GM23338 (cell line): ENCODE measurements around the gene AKAP7. TPM values are rescaled to one million over a fixed set of nuclear protein-coding genes. Genes with fewer than 3 reads are reported as not detected.
A peak's percentile ranks its signal among the peaks of the same experiment; 100 is the strongest.

Source experiments
- ATAC-seq: fragments of 200-7000 bp; cut with Tn5 transposase; 3 replicates; pipeline ENCODE4 v1.9.1; 2020
- DNase-seq: peaks from one replicate; pipeline ENCODE4 v3.0.0-alpha.2; 2015; ENCODE audit warnings: low spot score
- H2AFZ ChIP-seq: fragments of 200-600 bp; sonication (generic); 2 replicates; pipeline ENCODE4 v1.8.0; 2016; ENCODE audit warnings: antibody characterized with exemption, mild to moderate bottlenecking, moderate library complexity
- H3F3A ChIP-seq: fragments of 200-600 bp; sonication (generic); replicated peaks from 2 replicates; pipeline ENCODE4 v1.8.0; 2017; ENCODE audit warnings: antibody characterized with exemption, mixed run types, low read depth
- H3K27ac ChIP-seq: fragments of 200-600 bp; sonication (generic); 2 replicates; pipeline ENCODE4 v1.6.1; 2016; ENCODE audit warnings: low read depth
- H3K27me3 ChIP-seq: fragments of 200-600 bp; sonication (generic); 2 replicates; pipeline ENCODE4 v1.8.0; 2016; ENCODE audit warnings: mild to moderate bottlenecking, mixed run types, moderate library complexity; ENCODE audit not compliant: insufficient read depth
- H3K36me3 ChIP-seq: fragments of 200-600 bp; sonication (generic); 2 replicates; pipeline ENCODE4 v1.8.0; 2016; ENCODE audit warnings: mild to moderate bottlenecking; ENCODE audit not compliant: insufficient read depth
- H3K4me1 ChIP-seq: fragments of 200-600 bp; sonication (generic); 2 replicates; pipeline ENCODE4 v1.8.0; 2016; ENCODE audit warnings: mild to moderate bottlenecking, moderate library complexity; ENCODE audit not compliant: insufficient read depth
- H3K4me2 ChIP-seq: fragments of 200-600 bp; sonication (generic); 2 replicates; pipeline ENCODE4 v1.7.1; 2017; ENCODE audit warnings: mixed run types
- H3K4me3 ChIP-seq: fragments of 200-600 bp; sonication (generic); 2 replicates; pipeline ENCODE4 v1.6.1; 2016; ENCODE audit warnings: mixed run types
- H3K79me2 ChIP-seq: fragments of 200-600 bp; sonication (generic); replicated peaks from 2 replicates; pipeline ENCODE4 v1.8.0; 2017; ENCODE audit warnings: mild to moderate bottlenecking; ENCODE audit not compliant: insufficient read depth
- H3K9me2 ChIP-seq: fragments of 200-600 bp; sonication (generic); 2 replicates; pipeline ENCODE4 v1.8.0; 2017; ENCODE audit not compliant: insufficient read depth
- H4K20me1 ChIP-seq: fragments of 200-600 bp; sonication (generic); replicated peaks from 2 replicates; pipeline ENCODE4 v1.8.0; 2017; ENCODE audit warnings: mild to moderate bottlenecking; ENCODE audit not compliant: insufficient read depth
- H3K27ac Mint-ChIP-seq: 2 replicates; pipeline ENCODE4 v1.8.0; 2020; ENCODE audit warnings: inconsistent platforms, mild to moderate bottlenecking, moderate library complexity, mixed read lengths
- H3K27me3 Mint-ChIP-seq: 3 replicates; pipeline ENCODE4 v1.8.0; 2022; ENCODE audit warnings: low read depth, mild to moderate bottlenecking, moderate library complexity, mixed read lengths, inconsistent platforms; ENCODE audit not compliant: insufficient read depth, poor library complexity
- H3K36me3 Mint-ChIP-seq: 3 replicates; pipeline ENCODE4 v1.8.0; 2021; ENCODE audit warnings: low read depth, mild to moderate bottlenecking, inconsistent platforms, moderate library complexity, mixed read lengths
- H3K4me1 Mint-ChIP-seq: 3 replicates; pipeline ENCODE4 v1.8.0; 2020; ENCODE audit warnings: mild to moderate bottlenecking, inconsistent platforms, mixed read lengths
- H3K4me3 Mint-ChIP-seq: 3 replicates; pipeline ENCODE4 v1.8.0; 2021; ENCODE audit warnings: moderate library complexity, mild to moderate bottlenecking, inconsistent platforms, mixed read lengths
- H3K9me3 Mint-ChIP-seq: 3 replicates; pipeline ENCODE4 v1.8.0; 2020; ENCODE audit warnings: moderate library complexity, mild to moderate bottlenecking, inconsistent platforms, mixed read lengths
- CREB1 ChIP-seq: fragments of 250-450 bp; sonication (Bioruptor Pico); IDR thresholded peaks from 2 replicates; pipeline ENCODE4 v1.5.0; 2020; ENCODE audit warnings: low read depth, mild to moderate bottlenecking, moderate library complexity
- EZH2phosphoT487 ChIP-seq: fragments of 200-600 bp; sonication (generic); IDR thresholded peaks from one replicate; pipeline ENCODE4 v1.8.1; 2018; ENCODE audit warnings: antibody characterized with exemption; ENCODE audit not compliant: unreplicated experiment
- JUNB ChIP-seq: IDR thresholded peaks from one replicate; pipeline ENCODE4 v1.6.1; 2016; ENCODE audit warnings: antibody characterized with exemption; ENCODE audit not compliant: unreplicated experiment
- NANOG ChIP-seq: IDR thresholded peaks from 2 replicates; pipeline ENCODE4 v1.6.1; 2016; ENCODE audit warnings: antibody characterized with exemption, borderline replicate concordance
- ZNF114 ChIP-seq: fragments of 250-450 bp; sonication (Bioruptor Pico); IDR thresholded peaks from 2 replicates; pipeline ENCODE4 v1.5.0; 2020; ENCODE audit warnings: mild to moderate bottlenecking, moderate library complexity
- polyA plus RNA-seq: library from polyadenylated mRNA; unstranded; fragments of >200 nt; fragmentation: Nextera tagmentation; extraction: Ambion mirVana; gene quantifications from 2 replicates; pipeline ENCODE4 v1.2.1, GENCODE V29; 2016
- total RNA-seq: library from RNA; depleted of rRNA; stranded (reverse); fragments of >200 nt; shearing (Covaris generic); gene quantifications from 2 replicates; pipeline ENCODE4 v1.2.3, GENCODE V29; 2014
- TF ChIP-seq, protein P1 (sequence below): IDR thresholded peaks from 2 replicates; pipeline ENCODE4 v1.6.1; 2016; ENCODE audit warnings: antibody characterized with exemption
- TF ChIP-seq, protein P2 (sequence below): IDR thresholded peaks from one replicate; pipeline ENCODE4 v1.6.1; 2018; ENCODE audit warnings: antibody characterized with exemption; ENCODE audit not compliant: unreplicated experiment
- TF ChIP-seq, protein P3 (sequence below), 2 experiments: fragments of 200-600 bp in 1 of 2; sonication (generic) in 1 of 2; conservative IDR thresholded peaks; 2 replicates each; pipeline versions ENCODE4 v1.5.1 to v1.6.1; 2016 to 2017; ENCODE audit warnings: antibody characterized with exemption in 2 of 2, low read depth in 2 of 2, mild to moderate bottlenecking in 2 of 2, moderate library complexity in 1 of 2

The AKAP7 gene
- total and polyA plus RNA-seq, 2 experiments from 2014 or later = 12.2 to 20.0 TPM

DNA sequence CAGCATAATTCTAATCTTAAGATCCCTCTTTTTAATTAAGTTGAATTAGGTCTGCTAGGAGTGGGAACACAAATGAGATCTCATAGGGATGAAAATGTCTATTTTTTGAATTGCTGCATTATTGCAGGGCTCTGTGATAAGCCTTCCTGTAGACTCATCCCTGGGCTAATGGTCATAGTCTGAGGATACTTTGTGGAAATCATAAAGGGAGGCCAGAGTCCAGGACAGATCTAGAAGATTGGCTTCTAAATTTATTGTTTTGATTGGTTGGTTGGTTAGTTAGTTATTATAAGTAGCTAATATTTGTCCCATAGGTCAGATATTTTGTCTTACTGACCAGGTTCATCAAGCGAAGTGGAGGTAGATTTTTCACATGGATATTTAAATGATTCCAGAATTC lies 142.3 kb downstream of the AKAP7 start:
- DNase-seq = no peak
- Mint-ChIP-seq H3K36me3 (peaks cover 10% of the 10 kb centered on the region; the same call in 2 of the 3 replicates), H3K4me1 (peaks cover 24% of the 10 kb centered on the region), H3K4me3 (no peak overlapping the region), H3K9me3 (no peaks in the 10 kb centered on the region; the same call in 2 of the 3 replicates), H3K27ac (no peak overlapping the region), H3K27me3 (peaks cover 9% of the 10 kb centered on the region)
- no peak for ATAC-seq
- Histone ChIP-seq H3K27ac (no peak overlapping the region), H2AFZ (no peak overlapping the region), H3K4me2 (no peak overlapping the region), H4K20me1 (no peaks in the 10 kb centered on the region), H3K79me2 (no peaks in the 10 kb centered on the region), H3K4me1 (peaks cover 25% of the 10 kb centered on the region), H3K36me3 (no peaks in the 10 kb centered on the region), H3K4me3 (no peak overlapping the region), H3K9me2 (peaks cover 13% of the 10 kb centered on the region; the same call in 1 of the 2 replicates), H3F3A (no peaks in the 10 kb centered on the region), H3K27me3 (no peaks in the 10 kb centered on the region)
- TF ChIP-seq ZNF114 = no peak
- TF ChIP-seq, protein P1, sequence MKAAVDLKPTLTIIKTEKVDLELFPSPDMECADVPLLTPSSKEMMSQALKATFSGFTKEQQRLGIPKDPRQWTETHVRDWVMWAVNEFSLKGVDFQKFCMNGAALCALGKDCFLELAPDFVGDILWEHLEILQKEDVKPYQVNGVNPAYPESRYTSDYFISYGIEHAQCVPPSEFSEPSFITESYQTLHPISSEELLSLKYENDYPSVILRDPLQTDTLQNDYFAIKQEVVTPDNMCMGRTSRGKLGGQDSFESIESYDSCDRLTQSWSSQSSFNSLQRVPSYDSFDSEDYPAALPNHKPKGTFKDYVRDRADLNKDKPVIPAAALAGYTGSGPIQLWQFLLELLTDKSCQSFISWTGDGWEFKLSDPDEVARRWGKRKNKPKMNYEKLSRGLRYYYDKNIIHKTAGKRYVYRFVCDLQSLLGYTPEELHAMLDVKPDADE = no peak

DNA sequence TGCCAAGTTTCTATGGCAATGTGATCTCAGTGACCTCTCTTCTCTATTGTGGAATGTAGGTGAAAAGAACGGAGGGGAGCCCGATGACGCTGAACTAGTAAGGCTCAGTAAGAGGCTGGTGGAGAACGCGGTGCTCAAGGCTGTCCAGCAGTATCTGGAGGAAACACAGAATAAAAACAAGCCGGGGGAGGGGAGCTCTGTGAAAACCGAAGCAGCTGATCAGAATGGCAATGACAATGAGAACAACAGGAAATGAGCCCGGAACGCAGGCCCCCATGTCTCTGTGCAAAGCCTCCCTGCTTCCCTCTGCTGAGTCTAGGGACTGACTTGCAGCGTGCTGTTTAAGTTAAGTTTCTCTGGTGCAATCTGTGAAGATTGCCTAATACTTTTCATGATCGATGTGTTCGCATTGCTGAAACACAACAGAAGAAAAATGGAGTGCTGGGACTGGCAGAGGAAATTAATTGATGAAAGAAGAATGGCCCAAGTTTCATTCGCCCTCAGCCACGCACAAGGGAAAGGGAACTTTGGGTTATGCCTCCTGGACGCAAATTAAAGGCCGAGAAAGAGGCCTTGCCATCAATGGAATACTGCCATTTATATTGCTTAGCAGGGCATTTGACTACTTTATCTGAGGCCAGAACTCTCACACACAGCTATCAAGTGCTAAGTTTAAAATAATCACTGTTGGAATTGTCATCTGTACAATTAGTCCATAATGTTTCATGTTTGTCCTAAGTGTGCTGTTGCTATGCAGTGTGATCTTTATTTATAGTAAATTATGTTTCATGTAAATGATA lies 146.4 kb downstream of the AKAP7 start:
- H3K4me2 ChIP-seq = peak overlapping the region; percentile 10
- H3K27ac ChIP-seq = peak overlapping the region; percentile 89

More for the DNA sequence above, 146.4 kb downstream of the AKAP7 start:
- TF ChIP-seq, protein P2, sequence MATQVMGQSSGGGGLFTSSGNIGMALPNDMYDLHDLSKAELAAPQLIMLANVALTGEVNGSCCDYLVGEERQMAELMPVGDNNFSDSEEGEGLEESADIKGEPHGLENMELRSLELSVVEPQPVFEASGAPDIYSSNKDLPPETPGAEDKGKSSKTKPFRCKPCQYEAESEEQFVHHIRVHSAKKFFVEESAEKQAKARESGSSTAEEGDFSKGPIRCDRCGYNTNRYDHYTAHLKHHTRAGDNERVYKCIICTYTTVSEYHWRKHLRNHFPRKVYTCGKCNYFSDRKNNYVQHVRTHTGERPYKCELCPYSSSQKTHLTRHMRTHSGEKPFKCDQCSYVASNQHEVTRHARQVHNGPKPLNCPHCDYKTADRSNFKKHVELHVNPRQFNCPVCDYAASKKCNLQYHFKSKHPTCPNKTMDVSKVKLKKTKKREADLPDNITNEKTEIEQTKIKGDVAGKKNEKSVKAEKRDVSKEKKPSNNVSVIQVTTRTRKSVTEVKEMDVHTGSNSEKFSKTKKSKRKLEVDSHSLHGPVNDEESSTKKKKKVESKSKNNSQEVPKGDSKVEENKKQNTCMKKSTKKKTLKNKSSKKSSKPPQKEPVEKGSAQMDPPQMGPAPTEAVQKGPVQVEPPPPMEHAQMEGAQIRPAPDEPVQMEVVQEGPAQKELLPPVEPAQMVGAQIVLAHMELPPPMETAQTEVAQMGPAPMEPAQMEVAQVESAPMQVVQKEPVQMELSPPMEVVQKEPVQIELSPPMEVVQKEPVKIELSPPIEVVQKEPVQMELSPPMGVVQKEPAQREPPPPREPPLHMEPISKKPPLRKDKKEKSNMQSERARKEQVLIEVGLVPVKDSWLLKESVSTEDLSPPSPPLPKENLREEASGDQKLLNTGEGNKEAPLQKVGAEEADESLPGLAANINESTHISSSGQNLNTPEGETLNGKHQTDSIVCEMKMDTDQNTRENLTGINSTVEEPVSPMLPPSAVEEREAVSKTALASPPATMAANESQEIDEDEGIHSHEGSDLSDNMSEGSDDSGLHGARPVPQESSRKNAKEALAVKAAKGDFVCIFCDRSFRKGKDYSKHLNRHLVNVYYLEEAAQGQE = no peak
- TF ChIP-seq, protein P3, sequence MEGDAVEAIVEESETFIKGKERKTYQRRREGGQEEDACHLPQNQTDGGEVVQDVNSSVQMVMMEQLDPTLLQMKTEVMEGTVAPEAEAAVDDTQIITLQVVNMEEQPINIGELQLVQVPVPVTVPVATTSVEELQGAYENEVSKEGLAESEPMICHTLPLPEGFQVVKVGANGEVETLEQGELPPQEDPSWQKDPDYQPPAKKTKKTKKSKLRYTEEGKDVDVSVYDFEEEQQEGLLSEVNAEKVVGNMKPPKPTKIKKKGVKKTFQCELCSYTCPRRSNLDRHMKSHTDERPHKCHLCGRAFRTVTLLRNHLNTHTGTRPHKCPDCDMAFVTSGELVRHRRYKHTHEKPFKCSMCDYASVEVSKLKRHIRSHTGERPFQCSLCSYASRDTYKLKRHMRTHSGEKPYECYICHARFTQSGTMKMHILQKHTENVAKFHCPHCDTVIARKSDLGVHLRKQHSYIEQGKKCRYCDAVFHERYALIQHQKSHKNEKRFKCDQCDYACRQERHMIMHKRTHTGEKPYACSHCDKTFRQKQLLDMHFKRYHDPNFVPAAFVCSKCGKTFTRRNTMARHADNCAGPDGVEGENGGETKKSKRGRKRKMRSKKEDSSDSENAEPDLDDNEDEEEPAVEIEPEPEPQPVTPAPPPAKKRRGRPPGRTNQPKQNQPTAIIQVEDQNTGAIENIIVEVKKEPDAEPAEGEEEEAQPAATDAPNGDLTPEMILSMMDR (conservative IDR thresholded peaks at IDR 0.05; ENCODE audit: low read depth in 2 of 2) = no peak
- no peak for TF ChIP-seq EZH2phosphoT487
- TF ChIP-seq CREB1 (CRISPR knock-in tag) = peak; percentile 52; the same call in 1 of the 2 replicates
- no peak for TF ChIP-seq JUNB
- 0 out of 2 replicates have a peak, but pooled peaks have one; percentile 6 for TF ChIP-seq NANOG
- TF ChIP-seq ZNF114 = no peak
- no peaks in the 10 kb centered on the region for H4K20me1 ChIP-seq
- peak; percentile 94 for ATAC-seq
- Mint-ChIP-seq H3K4me1 (peaks cover 33% of the 10 kb centered on the region), H3K27me3 (peaks cover 9% of the 10 kb centered on the region), H3K27ac (peak overlapping the region; percentile 92), H3K4me3 (peak overlapping the region; percentile 25; the same call in 1 of the 3 replicates), H3K9me3 (no peaks in the 10 kb centered on the region; the same call in 2 of the 3 replicates), H3K36me3 (peaks cover 10% of the 10 kb centered on the region; the same call in 1 of the 3 replicates)
- H3K79me2 ChIP-seq = no peaks in the 10 kb centered on the region
- DNase-seq = peak; percentile 86
- H3K9me2 ChIP-seq = peaks cover 13% of the 10 kb centered on the region; the same call in 1 of the 2 replicates
- no peaks in the 10 kb centered on the region for H3K27me3 ChIP-seq
- no peak overlapping the region for H3K4me3 ChIP-seq
- H3K36me3 ChIP-seq = no peaks in the 10 kb centered on the region
- peaks cover 31% of the 10 kb centered on the region for H3K4me1 ChIP-seq
- peak overlapping the region; percentile 19; the same call in 1 of the 2 replicates for H2AFZ ChIP-seq
- no peaks in the 10 kb centered on the region for H3F3A ChIP-seq
